GM12878 (cell line): Measurements from ENCODE around the gene BLNK. TPM values are rescaled to one million over a fixed set of nuclear protein-coding genes. Genes with fewer than 3 reads are reported as not detected.

Source experiments
- ATF7 ChIP-seq: fragments of 450-650 bp; IDR thresholded peaks from 2 replicates; pipeline ENCODE4 v1.6.1; 2016; ENCODE audit warnings: low read depth, mild to moderate bottlenecking
- HDGF ChIP-seq: fragments of 450-650 bp; IDR thresholded peaks from 2 replicates; pipeline ENCODE4 v1.6.1; 2016; ENCODE audit warnings: antibody characterized with exemption
- RBBP5 ChIP-seq: fragments of 200-600 bp; sonication (generic); conservative IDR thresholded peaks from 2 replicates; pipeline ENCODE4 v1.6.1; 2016
- RUNX3 ChIP-seq: IDR thresholded peaks from 2 replicates; pipeline ENCODE4 v1.6.1; 2012; ENCODE audit warnings: low read length, inconsistent platforms
- ZSCAN29 ChIP-seq: fragments of 450-650 bp; IDR thresholded peaks from 2 replicates; pipeline ENCODE4 v1.6.1; 2017; ENCODE audit warnings: mild to moderate bottlenecking, moderate library complexity
- polyA plus RNA-seq, 11 experiments: library from polyadenylated mRNA; depleted of rRNA in 4 of 11; unstranded in 6 of 11; stranded (reverse) in 5 of 11; fragments of >200 nt; fragmentation: Nextera tagmentation in 4 of 11; fragmentation: Illumina TruSeq in 1 of 11; extraction: Ambion mirVana in 4 of 11; extraction: Trizol in 1 of 11; gene quantifications; 1 replicate in 1 of 11; 2 replicates in 10 of 11; pipeline versions ENCODE4 v1.2.1 to v1.2.3, GENCODE V29; 2011 to 2016; ENCODE audit warnings: inconsistent platforms in 2 of 11, missing spikeins in 2 of 11, low read depth in 1 of 11
- total RNA-seq, 4 experiments: library from RNA; depleted of rRNA in 3 of 4; stranded (reverse); fragments of >200 nt in 3 of 4; fragmentation: Illumina TruSeq in 1 of 4; extraction: Trizol in 1 of 4; gene quantifications; 2 replicates each; pipeline versions ENCODE4 v1.2.1 to v1.2.3, GENCODE V29; 2013 to 2021
- TF ChIP-seq, protein P1 (sequence below): fragments of 450-650 bp; IDR thresholded peaks from 2 replicates; pipeline ENCODE4 v1.6.1; 2018; ENCODE audit warnings: mild to moderate bottlenecking, low read depth, moderate library complexity; ENCODE audit not compliant: partially characterized antibody
- TF ChIP-seq, protein P2 (sequence below): fragments of 450-650 bp; IDR thresholded peaks from 2 replicates; pipeline ENCODE4 v1.6.1; 2017; ENCODE audit warnings: antibody characterized with exemption, mild to moderate bottlenecking, moderate library complexity

The BLNK gene
- total and polyA plus RNA-seq, 10 of the 15 experiments (the other 5 are each of a cell fraction or from before 2014, with no cell fraction given), result 79.5 to 201 (median 139) TPM

DNA sequence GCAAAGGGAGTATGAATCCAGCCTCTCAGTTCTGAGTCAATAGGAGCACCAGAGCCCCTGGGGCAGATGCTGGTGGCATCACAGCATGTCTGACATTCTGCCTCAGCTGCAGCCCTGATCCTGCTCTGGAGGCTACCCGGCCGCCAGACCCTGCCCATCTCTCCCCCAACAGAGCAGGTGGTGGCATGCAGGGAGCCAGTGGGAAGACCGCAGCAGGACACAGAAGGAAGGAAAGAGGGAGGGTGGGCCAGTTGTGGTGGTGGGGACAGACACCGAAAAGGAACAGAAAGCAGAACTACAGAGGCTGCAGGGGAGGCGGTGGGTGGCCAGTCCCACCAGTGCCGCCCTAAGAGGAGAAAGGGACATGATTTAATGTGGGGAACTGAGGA is 35.3 kb downstream of the BLNK start (continued):
- TF ChIP-seq, protein P1, sequence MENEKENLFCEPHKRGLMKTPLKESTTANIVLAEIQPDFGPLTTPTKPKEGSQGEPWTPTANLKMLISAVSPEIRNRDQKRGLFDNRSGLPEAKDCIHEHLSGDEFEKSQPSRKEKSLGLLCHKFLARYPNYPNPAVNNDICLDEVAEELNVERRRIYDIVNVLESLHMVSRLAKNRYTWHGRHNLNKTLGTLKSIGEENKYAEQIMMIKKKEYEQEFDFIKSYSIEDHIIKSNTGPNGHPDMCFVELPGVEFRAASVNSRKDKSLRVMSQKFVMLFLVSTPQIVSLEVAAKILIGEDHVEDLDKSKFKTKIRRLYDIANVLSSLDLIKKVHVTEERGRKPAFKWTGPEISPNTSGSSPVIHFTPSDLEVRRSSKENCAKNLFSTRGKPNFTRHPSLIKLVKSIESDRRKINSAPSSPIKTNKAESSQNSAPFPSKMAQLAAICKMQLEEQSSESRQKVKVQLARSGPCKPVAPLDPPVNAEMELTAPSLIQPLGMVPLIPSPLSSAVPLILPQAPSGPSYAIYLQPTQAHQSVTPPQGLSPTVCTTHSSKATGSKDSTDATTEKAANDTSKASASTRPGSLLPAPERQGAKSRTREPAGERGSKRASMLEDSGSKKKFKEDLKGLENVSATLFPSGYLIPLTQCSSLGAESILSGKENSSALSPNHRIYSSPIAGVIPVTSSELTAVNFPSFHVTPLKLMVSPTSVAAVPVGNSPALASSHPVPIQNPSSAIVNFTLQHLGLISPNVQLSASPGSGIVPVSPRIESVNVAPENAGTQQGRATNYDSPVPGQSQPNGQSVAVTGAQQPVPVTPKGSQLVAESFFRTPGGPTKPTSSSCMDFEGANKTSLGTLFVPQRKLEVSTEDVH, result no peak
- TF ChIP-seq ZSCAN29 (no peak), RBBP5 (no peak), RUNX3 (peak; percentile 55; the same call in 1 of the 2 replicates), ATF7 (no peak), HDGF (0 out of 2 replicates have a peak, but pooled peaks have one; percentile 0)
- TF ChIP-seq, protein P2, sequence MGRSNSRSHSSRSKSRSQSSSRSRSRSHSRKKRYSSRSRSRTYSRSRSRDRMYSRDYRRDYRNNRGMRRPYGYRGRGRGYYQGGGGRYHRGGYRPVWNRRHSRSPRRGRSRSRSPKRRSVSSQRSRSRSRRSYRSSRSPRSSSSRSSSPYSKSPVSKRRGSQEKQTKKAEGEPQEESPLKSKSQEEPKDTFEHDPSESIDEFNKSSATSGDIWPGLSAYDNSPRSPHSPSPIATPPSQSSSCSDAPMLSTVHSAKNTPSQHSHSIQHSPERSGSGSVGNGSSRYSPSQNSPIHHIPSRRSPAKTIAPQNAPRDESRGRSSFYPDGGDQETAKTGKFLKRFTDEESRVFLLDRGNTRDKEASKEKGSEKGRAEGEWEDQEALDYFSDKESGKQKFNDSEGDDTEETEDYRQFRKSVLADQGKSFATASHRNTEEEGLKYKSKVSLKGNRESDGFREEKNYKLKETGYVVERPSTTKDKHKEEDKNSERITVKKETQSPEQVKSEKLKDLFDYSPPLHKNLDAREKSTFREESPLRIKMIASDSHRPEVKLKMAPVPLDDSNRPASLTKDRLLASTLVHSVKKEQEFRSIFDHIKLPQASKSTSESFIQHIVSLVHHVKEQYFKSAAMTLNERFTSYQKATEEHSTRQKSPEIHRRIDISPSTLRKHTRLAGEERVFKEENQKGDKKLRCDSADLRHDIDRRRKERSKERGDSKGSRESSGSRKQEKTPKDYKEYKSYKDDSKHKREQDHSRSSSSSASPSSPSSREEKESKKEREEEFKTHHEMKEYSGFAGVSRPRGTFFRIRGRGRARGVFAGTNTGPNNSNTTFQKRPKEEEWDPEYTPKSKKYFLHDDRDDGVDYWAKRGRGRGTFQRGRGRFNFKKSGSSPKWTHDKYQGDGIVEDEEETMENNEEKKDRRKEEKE, result no peak
